ENCODE data around the gene NEK6.

GRCh38 chr9:124279531-124280175 lies 21.9 kb downstream of the NEK6 start:
- TF ChIP-seq CTCF (IDR thresholded peaks at IDR 0.05; ENCODE audit: low read depth, low read length, poor library complexity, severe bottlenecking) (no peak), EZH2phosphoT487 (IDR thresholded peaks at IDR 0.05; ENCODE audit: borderline replicate concordance, low read length) (no peak)
